Tongue (tissue), 2 donors: ENCODE measurements around the gene ERMP1. TPM values are rescaled to one million over a fixed set of nuclear protein-coding genes. Genes with fewer than 3 reads are reported as not detected.
"Not testable (repeated sequence)": the region's sequence is repeated elsewhere in the genome, so short reads cannot be mapped to it uniquely, and the experiment has no call there.

Source experiments
- DNase-seq: peaks from one replicate; pipeline ENCODE4 v3.0.0-alpha.2; 2015
- total RNA-seq: library from RNA; depleted of rRNA; stranded (reverse); fragments of >200 nt; gene quantifications from one replicate; pipeline ENCODE4 v1.2.3, GENCODE V29; 2014

ERMP1 gene
- total RNA-seq, 1 donor from 2014 or later, result 24.3 TPM

DNA sequence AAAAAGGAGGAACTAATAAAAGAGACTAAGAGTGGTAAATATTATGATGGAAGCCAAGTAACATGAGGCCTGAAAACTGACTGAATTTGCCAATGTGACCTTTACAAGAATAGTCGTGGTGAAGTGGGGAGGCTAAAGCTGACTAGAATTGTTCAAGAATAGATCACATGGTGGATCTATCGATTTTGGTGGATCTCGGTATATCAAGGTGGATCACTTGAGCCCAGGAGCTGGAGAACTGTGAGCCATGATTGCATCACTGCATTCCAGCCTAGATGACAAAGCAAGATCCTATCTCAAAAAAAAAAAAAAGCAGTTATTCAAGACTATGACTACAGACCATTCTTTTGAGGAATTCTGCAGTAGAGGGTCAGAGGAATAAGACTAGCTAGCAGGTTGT, 15.1 kb downstream of the ERMP1 start:
- DNase-seq, result no peak

DNA sequence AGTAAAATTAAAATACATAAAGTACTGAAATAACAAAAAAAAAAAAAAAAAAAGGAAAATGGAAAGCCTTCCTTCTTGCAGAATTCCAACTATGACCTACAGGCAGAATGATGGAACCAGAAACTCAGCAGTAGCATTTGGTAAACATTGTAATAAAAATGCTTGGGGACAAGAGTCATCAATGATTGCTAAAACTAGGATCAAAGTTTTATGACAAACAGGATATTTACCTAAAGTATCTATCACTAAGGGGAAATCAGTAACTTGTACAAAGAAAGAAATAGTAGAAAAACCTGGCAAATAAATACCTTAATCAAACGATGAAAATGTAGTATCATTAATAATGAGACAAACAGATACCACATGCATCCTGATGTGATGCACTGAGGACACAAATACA, 17.5 kb downstream of the ERMP1 start:
- DNase-seq, result no peak

DNA sequence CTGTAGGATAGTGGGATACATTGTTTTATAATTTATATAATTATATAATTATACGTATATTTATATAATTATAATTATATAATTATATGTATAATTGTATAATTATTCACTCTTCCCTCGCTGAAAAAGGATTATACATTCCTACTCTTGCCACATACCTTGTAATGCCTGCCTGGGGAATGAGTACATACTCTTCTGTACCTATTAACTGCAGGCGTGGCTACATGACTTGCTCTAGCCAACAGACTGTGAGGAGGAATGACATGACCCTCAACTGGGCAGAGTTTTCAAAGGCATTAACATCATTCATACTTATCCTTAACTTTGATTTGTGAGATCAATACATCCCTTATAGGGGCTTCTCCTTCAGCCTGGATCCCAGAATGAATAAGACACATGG, 19.1 kb downstream of the ERMP1 start:
- DNase-seq, result no peak

DNA sequence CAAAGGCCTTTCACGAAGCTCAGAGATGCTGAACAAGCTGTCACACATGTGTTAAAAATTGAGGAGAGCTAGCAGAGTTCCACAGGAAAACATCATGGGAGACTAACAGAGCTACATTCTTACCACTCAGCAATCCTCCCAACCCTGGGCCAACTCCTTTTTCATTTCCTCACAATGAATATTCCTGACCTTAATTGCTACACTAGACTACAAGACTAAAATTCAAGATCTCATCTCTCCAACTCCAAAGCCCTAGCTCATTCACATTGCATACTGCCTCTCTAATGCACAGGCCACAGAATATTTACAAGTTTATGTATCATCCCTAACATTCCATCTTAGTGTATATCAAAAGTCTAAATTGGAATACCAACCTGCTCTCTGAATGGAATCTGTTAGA, 21.2 kb downstream of the ERMP1 start:
- DNase-seq, result no peak

DNA sequence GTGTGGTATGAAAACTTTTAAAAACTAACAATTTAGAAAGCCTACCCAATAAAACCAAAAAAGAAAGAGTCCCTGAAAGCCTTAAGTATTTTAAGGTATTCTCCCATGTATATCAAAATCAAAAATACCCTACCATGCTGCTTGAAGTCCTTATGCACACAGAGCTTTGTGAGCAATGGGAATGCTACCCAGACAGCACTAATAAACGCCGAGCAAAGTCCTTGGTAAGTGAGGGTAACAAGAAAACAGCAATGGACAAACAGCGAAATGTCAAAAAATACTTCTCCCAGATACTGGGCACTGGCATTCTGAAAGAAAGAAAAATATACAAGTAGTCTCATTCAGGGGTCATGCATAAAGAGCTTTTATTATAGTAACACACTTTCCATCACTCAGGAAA, 27.4 kb downstream of the ERMP1 start:
- no peak for DNase-seq

DNA sequence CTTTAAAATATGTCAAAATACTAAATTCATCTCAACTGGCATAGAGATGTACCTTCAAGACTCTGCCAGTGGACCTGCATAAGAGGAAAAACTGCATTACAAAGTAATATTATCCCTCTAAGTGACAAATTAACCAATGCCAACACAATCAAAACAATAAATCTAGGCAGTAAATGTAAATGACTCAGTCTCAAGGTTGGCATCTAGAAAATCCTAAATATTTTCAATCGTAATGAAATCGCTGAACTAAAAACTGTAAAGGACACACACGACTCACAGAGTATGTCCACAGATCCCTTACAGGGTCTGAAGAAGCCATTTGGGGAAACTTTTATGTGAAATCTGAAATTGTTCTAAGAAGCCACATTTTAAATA, 31.2 kb downstream of the ERMP1 start:
- no peak for DNase-seq

DNA sequence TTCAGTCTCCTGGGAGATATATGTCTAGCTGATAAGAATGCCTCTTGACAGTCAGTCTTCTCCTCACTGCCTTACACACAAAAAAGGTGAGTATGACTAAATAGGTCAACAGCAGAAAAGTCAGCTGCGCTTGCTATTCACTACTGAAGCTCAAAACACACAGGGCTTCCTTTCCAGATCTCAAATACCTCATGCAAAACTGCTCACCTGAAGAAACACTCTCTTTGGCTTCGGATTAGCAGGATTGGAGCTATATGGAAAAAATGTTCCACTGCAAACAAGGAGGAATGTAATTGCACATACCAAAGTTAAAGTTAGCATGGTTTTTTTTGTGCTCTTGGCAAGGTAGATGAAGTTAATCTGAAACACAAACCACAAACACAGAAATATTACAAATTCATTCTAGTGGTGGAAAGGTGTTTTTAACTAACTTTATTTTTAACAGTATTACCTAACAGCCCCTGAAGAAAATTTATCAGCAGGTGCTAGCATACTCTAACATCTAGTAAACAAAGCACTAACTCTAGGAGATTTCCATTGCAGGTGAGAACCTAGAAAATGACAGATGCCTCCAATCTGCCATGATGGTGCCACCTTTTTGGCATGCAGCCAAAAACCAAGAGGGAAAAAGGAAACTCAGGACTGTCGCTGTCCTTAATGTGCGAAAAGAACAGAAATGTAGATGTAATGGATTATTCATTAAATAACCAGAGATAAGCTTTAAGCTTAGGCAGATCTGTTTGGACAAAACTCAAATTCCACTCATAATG, 31.8 kb downstream of the ERMP1 start:
- DNase-seq, result peak; percentile 53

DNA sequence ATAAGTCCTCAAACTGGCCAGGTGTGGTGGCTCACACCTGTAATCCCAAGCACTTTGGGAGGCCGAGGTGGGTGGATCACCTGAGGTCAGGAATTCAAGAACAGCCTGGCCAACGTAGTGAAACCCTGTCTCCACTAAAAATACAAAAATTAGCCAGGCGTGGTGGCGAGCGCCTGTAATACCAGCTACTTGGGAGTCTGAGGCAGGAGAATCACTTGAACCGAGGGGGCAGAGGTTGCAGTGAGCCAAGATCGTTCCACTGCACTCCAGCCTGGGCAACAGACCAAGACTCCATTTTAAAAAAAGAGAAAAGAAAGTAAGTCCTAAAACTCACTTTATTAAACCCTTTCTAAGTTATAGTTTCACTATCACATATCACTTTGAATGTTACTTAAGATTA, 32.5 kb downstream of the ERMP1 start:
- DNase-seq, result not testable (repeated sequence)

DNA sequence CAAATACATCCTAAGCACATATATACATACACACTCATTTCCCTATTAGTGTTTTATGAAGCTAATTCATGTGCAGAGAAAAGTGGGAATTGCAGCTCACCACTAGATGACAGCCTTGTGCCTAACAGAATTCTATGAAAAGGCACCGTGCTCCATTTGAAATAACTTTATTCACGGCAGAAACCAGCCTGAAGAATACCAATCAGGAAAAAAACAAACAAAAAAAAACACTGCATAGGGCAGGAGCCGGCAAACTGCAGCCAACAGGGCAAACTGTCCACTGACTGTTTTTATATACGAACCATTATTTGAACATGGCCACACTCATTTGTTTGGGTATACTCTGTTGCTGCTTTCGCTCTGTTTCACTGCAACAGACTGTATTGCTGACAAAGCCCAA, 33.6 kb downstream of the ERMP1 start:
- DNase-seq, result peak; percentile 54

DNA sequence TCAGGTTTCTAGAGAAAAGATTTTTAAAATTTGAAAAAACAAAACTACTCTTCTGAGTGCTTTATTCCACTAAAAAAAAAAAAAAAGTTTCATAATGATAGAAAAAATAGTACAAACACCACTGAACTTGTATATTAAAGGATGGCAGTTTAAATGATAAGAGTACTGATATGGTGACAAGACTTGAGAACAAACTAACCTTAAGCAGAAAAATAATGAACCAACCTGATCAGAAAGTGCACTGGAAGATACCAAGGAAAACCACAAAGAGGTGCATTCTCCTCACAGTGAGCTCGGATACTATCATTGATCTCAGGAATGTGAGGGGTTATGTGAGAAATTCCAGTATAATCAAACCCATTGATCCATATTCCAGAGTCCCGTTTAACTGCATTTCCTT, 34.3 kb downstream of the ERMP1 start:
- no peak for DNase-seq

DNA sequence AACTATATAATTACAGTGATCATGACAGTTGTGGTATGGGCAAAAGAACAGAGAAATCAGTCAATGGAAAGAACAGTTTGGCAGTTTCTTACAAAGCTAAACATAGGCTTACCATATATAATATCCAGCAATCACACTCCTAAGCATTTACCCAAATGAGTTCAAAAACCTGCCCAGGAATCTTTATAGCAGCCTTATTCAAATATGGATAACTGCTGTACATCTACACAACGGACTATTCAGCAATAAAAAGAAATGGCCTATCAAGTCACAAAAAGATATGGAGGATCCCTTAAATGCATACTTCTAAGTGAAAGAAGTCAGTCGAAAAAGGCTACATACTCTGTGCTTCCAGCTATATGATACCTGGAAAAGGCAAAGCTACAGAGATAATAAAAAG, 36.6 kb downstream of the ERMP1 start:
- no peak for DNase-seq

DNA sequence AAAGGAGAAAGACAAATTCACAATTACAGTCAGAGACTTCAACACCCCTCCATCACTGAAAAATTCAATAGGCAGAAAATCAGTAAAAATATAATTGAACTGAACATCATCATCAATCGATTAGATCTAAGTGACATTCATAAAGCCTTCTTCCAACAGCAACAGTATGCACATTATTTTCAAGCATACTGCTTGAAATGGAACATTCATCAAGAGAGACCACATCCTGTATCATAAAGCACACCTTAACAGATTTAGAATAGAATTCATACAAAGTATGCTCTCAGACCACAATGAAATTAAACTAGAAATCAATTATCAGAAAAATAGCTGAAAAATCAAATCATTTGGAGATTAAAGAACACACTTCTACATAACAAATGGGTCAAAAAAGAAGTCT, 39.1 kb downstream of the ERMP1 start:
- DNase-seq, result no peak

DNA sequence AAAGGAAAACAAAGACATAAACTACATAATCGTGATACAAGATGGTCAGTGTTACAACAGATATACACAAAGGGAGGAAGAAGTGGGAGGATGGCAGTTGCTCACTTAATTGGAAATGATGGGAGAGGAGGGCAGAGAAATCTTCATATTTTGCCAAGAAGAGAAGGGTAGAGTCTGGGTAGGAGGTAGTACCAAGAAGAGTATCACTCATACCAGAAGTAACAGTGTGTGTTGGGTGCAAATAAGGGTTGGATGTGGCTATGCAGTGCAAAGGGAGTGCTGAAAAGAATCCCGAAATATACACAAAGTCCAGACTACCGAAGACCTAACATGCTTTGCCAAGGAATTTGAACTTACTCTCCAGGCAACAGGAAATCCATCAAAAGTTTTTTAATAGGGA, 41.0 kb downstream of the ERMP1 start:
- no peak for DNase-seq

DNA sequence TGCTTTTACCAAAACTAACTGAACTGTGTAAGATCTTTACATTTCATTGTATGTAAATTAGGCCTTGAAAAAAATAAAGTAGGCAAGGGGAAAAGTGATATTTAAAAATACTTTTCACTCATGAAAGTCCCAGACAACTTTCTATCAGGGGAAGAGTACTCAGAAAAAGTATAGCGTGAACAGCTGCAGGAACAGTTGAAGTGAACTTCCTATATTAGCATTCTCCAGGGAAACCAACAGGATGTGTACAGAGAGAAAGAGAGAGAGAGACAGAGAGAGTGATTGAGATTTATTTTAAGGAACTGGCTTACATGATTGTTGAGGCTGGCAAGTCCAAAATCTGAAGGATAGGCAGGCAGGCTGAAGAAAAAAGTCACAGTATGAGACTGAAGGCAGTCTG, 42.0 kb downstream of the ERMP1 start:
- DNase-seq, result peak; percentile 25

DNA sequence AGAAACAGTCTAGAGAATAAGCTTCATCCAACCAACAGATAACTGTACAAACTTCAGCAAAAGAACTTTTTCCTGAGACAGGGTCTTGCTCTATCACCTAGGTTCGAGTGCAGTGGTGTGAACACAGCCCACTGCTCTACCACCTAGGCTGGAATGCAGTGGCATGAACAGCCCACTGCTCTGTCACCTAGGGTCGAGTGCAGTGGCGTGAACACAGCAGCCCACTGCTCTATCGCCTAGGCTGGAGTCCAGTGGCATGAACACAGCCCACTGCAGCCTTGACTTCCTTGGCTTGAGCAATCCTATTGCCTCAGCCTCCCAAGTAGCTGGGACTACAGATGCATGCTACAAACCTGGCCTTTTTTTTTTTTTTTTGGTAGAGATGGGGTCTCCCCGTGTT, 43.4 kb downstream of the ERMP1 start:
- no peak for DNase-seq

DNA sequence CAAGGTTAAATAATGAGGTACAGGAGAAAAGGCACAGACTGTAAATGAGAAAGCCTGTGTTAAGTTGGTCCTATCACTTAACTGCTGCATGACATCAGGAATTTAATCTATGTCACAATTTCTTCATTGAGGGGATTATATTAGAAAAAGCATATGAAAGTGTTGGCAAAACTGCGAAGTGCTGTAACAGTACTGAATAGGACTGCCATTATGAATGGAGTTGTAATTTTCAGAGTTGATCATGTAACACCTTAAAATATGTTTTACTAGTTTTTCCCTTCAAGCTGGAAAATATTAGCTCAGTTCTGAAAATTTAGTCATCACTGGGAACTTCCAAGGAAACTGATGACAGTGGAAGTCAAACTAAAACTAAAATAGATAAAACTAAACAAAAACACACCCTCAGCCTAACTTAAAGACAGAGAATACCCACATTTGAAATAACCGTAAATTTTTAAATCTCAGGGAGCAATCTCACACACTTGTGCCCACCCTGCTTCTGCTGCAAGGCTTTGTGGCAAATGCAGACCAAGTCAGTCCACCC, 45.1 kb downstream of the ERMP1 start:
- DNase-seq, result no peak

DNA sequence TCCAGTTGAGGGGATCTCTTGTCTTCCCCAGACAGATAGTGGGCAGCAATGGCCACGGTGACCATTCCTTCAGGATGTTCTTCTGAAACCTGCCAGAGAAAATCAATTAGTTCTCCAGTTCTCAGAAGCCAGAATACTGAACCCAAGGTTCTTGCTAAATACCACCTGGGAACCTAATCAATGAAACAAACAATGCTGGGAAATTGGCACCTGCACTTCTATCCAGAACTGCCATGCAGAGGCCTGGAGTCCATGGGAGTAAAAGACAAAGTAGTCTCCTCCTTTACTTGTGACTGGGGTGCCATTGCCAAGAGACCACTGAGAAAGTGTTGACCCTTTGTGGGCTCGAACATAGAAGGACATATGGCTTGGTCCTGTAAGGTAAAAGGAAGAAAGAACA, 45.7 kb downstream of the ERMP1 start:
- no peak for DNase-seq

DNA sequence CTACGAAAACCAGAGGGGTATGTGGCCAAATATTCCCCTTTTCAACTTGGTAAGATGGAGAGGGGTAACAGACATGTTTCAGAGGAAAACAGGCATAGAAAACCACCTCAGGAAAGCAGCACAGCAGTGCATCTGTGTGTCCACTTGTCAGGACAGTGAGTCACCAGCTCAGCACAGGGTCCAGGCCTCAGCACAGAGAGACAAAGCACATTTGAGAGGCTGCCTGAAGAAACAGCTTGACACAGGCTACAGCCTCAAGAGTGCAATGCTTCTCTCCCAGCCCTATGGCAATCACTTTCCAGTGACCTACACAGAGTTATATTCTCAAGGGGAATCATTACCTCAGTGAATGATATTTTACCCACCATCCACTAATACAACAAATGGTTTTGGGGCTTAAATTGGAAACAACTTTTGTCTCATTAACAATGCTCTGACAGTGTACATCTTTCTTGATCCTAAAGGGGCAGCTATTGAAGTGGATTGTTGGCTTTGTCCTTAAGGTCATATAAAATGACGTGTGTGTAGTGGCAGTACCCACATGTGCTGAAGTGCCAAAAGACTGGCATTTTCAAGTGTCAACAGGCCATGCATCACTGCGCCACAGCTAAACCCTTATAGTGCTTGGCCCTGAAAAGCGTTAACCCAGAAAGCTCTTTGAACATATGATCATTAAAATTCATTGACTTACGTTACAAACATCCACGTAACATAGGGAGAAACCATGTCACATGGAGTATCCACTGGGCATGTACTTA, 46.4 kb downstream of the ERMP1 start:
- DNase-seq, result no peak

DNA sequence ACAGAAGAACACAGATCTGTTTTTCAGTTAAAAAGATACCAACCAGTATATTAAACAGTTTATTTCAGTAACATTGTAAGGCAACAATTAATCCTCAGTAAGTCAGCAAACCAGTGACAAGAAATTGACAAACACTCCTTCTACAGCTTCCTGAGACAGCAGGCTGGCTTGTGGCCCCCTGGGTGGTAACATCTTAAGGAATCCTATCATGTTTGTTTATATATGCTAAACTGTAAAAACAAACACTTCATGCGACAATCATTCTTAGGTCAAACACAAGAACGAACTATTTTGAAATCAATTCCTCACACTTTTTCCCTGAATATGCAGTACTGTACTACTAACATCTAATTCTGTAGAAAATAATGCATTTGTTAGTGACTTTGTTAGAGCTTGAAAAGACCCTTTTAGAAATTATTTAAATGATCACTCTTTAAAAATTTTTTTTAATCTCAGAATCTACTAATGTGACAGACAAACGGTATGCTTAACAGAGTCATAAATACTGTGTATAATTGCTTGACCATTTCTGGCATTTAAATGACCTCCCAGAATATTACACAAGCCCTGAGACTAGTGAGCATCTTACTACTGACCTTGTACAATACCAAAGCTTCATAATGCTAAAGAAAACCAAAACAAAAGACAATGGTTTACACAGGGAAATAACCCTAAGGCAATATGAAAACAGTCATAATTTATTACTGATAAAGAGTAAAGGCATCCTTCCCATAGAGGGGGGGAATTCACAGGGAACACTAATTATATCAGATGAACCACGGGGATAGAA, 48.2 kb downstream of the ERMP1 start:
- DNase-seq, result no peak

DNA sequence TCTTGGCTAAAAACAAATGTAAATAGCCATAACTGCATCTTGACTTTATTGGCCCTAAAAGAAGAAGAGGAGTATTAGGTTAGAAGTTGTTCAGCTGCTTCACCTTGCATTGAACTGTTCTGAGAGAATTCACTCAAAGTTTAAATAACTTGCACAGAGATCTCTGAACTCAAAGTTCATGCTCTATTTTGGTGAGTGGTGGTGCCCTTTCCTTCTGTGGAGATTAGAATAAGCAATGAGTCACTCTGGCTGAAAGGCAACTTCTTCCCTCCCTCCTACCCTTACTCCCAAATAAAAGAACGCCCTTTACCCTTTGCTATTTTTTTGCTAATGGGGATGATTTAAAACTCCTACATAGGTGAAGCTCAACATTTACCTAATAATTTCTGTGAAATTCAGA, 48.9 kb downstream of the ERMP1 start:
- DNase-seq, result no peak

DNA sequence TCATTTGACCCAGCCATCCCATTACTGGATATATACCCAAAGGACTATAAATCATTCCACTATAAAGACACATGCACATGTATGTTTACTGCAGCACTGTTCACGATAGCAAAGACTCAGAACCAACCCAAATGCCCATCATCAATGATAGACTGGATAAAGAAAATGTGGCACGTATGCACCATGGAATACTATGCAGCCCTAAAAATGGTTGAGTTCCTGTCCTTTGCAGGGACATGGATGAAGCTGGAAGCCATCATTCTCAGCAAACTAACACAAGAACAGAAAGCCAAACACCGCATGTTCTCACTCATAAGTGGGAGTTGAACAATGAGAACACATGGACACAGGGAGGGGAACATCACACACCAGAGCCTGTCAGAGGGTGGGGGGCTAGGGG, 49.5 kb downstream of the ERMP1 start:
- DNase-seq, result not testable (repeated sequence)

DNA sequence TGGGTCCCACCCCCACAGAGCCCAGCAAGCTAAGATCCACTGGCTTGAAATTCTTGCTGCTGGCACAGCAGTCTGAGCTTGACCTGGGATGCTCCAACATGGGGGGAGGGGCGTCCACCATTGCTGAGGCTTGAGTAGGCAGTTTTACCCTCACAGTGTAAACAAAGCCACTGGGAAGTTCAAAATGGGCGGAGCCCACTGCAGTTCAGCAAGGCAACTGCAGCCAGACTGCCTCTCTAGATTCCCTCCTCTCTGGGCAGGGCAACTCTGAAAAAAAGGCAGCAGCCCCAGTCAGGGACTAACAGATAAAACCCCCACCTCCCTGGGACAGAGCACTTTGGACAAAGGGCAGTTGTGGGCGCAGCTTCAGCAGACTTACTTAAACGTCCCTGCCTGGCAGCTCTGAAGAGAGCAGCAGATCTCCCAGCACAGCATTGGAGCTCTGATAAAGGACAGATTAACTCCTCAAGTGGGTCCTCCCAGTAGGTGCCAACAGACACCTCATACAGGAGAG, 53.2 kb downstream of the ERMP1 start:
- DNase-seq, result not testable (repeated sequence)

DNA sequence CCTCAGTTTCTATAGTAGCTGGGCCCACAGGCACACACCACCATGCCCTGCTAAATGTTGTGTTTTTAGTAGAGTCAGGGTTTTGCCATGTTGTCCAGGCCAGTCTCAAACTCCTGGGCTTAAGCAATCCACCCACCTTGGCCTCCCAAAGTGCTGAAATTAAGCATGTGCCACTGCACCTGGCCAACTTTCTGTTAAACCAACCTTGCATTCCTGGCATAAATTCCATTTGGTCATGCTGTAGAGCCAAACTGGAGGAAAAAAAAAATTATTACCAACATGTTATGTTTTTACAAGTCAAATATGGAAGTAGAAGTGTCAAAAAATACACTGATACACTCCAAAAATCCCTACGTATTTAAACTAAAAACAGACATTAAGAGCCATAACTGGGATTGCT, 54.1 kb downstream of the ERMP1 start:
- DNase-seq, result no peak
